Fibroblast of skin of right biceps (primary cell): ENCODE data around the gene MMP17.

Experiments
- DNase-seq: peaks from one replicate; pipeline ENCODE4 v3.0.0-alpha.2; 2013

MMP17 gene

DNA sequence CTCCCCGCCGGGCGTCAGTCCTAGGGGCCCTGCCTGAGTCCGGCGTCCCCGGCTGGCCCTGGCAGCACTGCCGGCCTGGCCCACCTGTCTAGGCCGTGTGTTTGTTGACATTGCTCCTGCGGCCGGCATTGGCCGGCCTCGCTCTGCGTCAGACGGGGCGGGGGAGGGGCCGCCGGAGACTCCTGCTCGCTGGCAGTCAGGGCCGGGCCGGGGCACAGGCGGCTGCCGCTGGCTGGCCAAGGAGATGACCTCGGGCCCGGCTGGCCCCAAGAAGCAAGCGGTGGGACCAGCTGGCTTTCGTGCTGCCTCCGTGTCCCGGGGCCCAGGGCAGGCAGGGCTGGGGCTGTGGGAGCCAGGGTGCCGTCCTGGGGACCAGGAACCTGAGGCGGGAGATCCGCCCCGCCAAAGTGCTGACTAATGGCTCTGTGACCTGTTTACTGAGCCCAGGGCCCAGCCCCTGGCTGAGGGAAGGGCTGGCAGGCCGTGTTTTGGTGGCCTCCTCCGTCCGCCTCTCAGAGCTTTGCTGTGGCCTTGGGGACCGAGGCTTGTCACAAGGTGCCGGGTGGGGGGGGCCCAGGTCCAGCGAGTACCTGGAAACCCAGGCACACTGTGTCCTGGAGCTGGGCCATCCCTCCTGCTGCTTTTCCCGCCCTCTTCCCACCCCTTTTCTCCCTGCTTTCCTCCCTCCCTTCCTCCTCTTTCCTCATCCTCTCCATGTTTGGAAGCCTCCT lies 68.1 kb downstream of the MMP17 start:
- DNase-seq, result peak; percentile 82

DNA sequence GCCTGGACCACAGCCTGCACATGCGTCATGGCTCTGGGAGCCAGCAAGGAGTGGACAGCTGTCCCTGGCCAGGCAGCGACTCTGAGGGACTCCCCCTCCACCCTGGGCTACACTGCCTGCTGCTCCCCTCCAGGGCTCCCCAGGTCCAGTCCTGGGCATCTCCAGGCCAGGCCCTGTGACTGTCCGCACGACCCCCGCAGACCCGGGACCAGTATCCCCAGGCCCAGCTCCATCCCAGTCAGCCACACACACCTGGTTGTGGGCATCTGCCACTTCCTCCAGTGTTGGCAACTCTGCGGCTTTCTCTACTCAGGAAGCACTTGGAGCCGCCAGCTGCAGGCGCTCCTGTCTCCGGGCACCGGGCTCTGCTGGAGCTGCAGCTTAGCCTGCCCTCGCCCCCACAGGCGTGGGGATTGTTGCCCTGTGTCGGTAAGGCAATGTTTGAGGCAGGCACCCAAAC lies 68.6 kb downstream of the MMP17 start:
- no peak for DNase-seq

DNA sequence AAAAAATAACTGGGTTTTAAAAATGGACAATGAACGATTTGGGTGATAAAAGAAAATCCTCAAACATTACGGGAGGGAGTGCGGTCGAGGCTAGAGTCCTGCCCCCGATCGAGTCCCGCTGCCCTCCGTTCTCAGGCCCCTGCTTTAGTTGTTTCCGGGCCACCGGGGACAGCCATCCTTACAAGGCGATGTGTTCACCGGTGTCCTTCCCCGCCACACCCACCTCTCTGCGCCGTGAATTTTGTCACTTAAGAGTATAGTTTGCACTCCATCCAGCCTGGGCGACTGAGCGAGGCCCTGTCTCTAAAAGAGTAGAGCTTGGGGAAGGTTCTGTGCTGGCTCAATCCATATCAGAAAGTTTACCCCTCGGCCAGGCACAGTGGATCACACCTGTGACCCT lies 69.1 kb downstream of the MMP17 start:
- DNase-seq, result no peak

DNA sequence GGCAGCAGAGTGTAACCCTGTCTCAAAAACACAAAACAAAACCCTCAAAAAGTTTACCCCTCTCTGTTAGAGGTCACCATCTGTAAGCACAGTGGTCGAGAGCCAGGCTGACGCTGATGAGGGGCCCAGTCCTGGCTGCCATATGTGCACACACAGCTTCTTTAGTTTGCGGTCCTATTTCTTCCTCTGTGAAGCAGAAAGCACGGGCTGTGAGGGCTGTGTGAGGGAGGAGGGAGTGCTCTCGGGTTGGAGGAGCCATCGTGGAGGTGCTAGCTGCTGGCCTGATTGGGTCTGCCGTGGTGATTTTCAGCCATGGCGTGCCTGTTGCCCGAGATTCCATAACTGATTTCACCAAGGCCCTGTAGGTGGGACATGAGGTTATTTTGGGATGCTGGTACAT lies 69.7 kb downstream of the MMP17 start:
- DNase-seq, result no peak

DNA sequence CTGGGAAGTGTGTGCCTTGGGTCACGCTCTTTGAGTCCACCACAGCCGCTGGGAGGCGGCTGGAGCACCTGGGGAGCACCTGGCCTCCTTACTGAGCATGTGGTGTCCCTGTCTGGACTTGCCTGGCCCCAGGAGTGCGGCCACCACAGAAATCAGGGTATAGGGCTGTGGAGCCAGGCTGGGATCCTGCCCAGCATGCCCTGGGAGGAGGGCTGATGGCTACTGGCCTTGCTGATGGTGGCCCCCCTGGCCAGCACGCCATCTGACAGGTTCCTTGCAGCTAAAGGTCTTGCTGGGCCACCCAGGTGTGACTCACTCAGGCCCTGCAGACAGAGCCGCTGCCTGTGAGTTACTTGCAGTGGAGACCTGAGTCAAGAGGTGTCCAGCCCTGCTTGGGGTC lies 72.2 kb downstream of the MMP17 start:
- DNase-seq, result no peak
